Measurements from ENCODE around the gene WLS. TPM values are rescaled to one million over a fixed set of nuclear protein-coding genes. Genes with fewer than 3 reads are reported as not detected.

The WLS gene
- total RNA-seq: 100 to 1,000 TPM in 1 of 4 donors, 10 to 100 TPM in 3; 44.4 to 114 (median 55.2) TPM

DNA sequence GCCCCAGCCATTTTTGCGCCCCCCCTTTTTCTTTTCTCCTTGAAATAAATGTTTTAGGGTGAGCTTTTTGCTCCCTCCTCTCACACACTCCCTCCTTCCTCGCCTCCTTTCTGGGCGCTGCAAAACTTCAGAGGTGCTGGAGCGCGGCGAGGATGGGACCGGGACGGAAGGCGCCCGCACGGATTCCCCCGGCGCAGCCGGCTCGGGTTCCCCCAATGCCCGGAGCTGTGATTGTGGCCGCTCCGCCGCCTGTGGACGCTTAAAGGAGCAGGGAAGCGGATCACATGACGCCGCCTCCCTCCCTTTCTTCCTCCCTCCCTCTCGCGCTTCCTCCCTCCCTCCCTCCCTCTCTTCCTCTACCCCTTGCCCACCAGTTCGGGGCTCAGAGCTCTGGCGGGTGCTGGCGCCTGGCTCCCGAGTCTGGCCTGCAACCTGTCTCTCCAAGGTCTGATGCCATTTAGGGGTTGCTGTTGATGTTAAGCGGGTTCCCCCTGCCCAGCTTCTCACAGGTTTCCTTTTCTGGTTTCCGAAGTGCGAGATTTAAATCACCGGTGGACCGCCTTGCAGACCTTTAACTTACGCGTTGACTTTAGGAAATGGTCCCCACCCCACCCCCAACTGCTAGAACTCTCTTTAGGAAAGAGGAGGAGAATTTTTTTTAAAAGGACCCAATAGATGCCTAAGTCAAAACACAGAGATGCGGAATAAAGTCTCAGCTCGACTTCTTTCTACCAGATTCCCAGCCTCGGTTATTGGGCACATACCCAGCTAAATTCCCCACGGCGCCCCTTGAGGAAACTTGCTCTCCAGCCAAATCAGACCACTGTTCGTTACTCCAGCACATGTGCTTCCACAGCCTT, at the start of gene WLS:
TSS of gene WLS (minus strand) at position 235 of the 860 bp plus-strand sequence. CDS start at position 11, 224 bp downstream.
- ATAC-seq (ENCODE audit: low FRiP score): peak; percentile 79
- DNase-seq (ENCODE audit: low spot score): peak; percentile 48

DNA sequence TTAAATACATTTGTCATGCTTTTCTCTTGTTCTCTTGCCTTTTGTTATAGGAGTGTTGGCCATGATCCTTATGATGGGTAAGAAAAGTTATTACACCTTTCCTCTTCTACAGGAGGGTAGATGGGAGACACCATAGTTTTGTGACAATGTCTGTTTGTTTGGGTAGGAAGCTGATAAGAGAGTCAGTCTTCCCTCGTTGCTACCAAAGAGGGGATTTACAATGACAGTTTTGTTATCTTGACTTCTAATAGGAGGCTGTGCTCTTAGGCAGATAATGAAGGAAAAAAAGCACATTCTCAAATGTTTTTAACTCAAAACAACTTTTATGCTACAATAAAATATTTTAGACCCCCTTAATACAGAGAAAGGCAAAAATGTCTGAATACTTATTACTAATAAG, 48.0 kb upstream of the WLS start:
- TF ChIP-seq, protein P1, sequence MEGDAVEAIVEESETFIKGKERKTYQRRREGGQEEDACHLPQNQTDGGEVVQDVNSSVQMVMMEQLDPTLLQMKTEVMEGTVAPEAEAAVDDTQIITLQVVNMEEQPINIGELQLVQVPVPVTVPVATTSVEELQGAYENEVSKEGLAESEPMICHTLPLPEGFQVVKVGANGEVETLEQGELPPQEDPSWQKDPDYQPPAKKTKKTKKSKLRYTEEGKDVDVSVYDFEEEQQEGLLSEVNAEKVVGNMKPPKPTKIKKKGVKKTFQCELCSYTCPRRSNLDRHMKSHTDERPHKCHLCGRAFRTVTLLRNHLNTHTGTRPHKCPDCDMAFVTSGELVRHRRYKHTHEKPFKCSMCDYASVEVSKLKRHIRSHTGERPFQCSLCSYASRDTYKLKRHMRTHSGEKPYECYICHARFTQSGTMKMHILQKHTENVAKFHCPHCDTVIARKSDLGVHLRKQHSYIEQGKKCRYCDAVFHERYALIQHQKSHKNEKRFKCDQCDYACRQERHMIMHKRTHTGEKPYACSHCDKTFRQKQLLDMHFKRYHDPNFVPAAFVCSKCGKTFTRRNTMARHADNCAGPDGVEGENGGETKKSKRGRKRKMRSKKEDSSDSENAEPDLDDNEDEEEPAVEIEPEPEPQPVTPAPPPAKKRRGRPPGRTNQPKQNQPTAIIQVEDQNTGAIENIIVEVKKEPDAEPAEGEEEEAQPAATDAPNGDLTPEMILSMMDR (IDR thresholded peaks at IDR 0.05): no peak
- DNase-seq (ENCODE audit: low spot score) (no peak), ATAC-seq (ENCODE audit: low FRiP score) (no peak)

More for the DNA sequence above, at the start of gene WLS:
- TF ChIP-seq, protein P1 (IDR thresholded peaks at IDR 0.05): no peak

DNA sequence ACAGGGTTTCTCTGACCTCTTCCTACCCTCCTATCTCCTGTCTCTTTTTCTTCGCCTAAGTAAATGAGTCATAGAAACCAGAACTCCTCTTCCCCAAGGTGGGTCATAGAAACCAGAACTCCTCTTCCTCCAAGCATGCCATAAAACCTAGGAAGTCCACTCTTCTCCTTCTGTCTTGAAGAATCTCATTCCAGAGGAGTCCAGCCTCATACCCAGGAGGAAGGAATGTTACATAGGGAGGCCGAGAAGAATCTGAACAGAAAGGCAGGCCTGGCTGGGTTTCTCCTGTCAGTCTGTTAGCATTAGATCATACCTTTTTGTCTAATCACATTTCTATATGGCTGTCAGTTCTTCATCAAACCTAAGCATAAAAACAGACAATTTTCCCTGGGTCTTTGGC, 47.5 kb upstream of the WLS start:
- ATAC-seq (ENCODE audit: low FRiP score) (no peak), DNase-seq (ENCODE audit: low spot score) (no peak)
- TF ChIP-seq, protein P1 (IDR thresholded peaks at IDR 0.05): no peak

DNA sequence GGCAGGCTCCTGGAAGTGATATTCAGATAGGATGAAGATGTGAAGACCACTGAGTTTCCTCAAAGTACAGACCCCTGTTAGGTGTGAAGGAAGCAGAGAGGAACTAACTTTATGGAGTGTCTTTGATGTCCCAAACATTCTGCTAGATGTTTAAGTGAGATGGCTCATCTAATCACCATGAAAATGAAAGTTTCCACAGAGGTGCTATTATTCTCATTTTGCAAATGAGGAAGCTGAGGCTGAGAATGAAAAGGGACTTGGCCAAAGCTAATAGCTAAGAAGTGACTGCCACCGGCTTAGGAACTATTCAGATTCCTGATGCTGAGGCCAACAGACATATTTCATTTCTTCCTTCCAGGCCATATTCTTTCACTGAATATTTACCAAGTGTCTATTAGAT, 45.9 kb upstream of the WLS start:
- DNase-seq (ENCODE audit: low spot score): no peak
- TF ChIP-seq, protein P1 (IDR thresholded peaks at IDR 0.05): no peak

DNA sequence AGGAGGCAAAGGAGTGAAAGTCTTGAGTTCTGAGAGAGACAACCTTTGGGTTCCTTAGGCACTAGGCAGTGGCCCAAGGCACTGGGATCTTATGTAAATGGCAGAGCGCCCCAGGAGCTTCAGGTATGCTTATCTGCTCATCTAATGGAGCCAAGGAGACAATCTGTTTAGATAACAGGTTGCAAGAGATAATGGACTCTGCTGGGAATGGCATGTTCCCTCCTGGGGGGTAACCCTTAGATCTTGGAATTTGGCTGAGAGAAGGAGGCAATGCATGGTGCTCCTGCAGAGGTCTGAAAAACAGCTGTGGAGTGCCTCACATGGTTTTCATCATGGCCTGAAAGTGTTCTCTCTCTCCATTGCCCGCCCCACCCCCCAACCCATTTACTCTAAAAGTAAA, 44.1 kb upstream of the WLS start:
- DNase-seq (ENCODE audit: low spot score): no peak
- ATAC-seq (ENCODE audit: low FRiP score): no peak
- TF ChIP-seq, protein P1 (IDR thresholded peaks at IDR 0.05): no peak

More for the DNA sequence above, 45.9 kb upstream of the WLS start:
- ATAC-seq (ENCODE audit: low FRiP score): no peak

DNA sequence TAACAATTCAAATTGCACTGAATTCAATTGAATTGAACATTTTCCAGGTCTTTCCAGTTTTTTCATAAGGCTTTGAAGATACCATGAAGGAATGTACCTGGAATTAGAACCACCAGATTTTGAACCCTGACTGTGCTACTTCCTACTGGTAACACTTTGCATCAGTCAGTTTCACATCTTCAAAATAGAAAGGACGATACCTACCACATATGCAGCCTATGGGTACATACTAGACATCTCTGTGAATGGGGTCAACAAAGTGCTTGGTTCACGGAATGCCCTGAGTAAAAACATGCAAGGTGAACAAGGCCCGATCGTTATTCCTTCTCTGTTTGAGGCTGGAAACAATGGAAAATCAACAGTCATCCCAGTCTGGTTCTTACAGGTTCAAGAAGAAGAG, 41.2 kb upstream of the WLS start:
- TF ChIP-seq, protein P1 (IDR thresholded peaks at IDR 0.05): no peak
- ATAC-seq (ENCODE audit: low FRiP score) (no peak), DNase-seq (ENCODE audit: low spot score) (no peak)

DNA sequence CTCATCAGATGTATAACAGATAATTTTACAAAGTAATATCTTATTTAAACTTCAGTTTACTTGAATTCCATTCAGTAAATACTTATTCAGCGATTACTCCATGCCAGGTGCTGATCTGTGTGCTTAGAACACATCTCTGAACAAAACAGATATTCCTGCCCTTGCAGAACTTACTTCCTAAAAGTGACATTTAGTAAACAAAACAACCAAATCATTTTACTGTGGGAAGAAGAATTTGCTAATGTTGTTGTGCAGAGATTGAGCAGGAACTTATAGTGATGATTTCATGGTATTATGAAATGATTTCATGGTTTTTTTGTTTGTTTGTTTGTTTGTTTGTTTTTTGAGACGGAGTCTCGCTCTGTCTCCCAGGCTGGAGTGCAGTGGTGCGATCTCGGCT, 39.3 kb upstream of the WLS start:
- DNase-seq (ENCODE audit: low spot score): no peak
- ATAC-seq (ENCODE audit: low FRiP score): no peak
- TF ChIP-seq, protein P1 (IDR thresholded peaks at IDR 0.05): no peak

All from omental fat pad (tissue), 4 donors.